HCT116 (cell line): ENCODE measurements around the gene SLC6A2. TPM values are rescaled to one million over a fixed set of nuclear protein-coding genes. Genes with fewer than 3 reads are reported as not detected.

Experiments
- ATAC-seq: fragments of 200-7000 bp; cut with Tn5 transposase; 2 replicates; pipeline ENCODE4 v1.9.1; 2020; ENCODE audit warnings: mild to moderate bottlenecking, moderate library complexity
- Bru-seq: library from RNA; stranded (reverse); fragments of 400-500 nt; gene quantifications from one replicate; lab custom pipeline; 2021; lab: Mats Ljungman, UMichigan
- BruChase-seq, 2 experiments: library from RNA; stranded (reverse); fragments of 400-500 nt; gene quantifications; one replicate each; lab custom pipeline; 2021; lab: Mats Ljungman, UMichigan
- BruUV-seq: library from RNA; stranded (reverse); fragments of 400-500 nt; replicated peaks from 2 replicates; lab custom pipeline; 2021; lab: Mats Ljungman, UMichigan
- CTCF ChIA-PET: fragments of 300-600 bp; sonication (Branson Sonifier 250); formaldehyde crosslinking; loops from one replicate; lab custom pipeline; 2021; ENCODE audit warnings: antibody characterized with exemption; lab: Charles Lee
- POLR2A ChIA-PET: fragments of 300-600, 350-600 bp; sonication (Branson Sonifier 250); formaldehyde crosslinking; loops from one replicate; lab custom pipeline; 2021; ENCODE audit warnings: antibody characterized with exemption; lab: Charles Lee
- RAD21 ChIA-PET, 2 experiments: fragments of 300-600 bp; sonication (Branson Sonifier 250); formaldehyde crosslinking; loops; one replicate each; lab custom pipeline; 2023; ENCODE audit warnings: low total read pairs in 2 of 2; ENCODE audit not compliant: uncharacterized antibody in 2 of 2, unreplicated experiment in 2 of 2, low non-redundant PET in 1 of 2; lab: Charles Lee
- DNase-seq: peaks from one replicate; pipeline ENCODE4 v3.0.0-alpha.2; 2010; ENCODE audit warnings: low read depth, low spot score
- H2AFZ ChIP-seq: fragments of 200-600 bp; shearing (Covaris generic), sonication (generic); 2 replicates; pipeline ENCODE4 v1.6.1; 2017; ENCODE audit warnings: low read depth, mixed run types, mixed read lengths, antibody characterized with exemption, low read length; ENCODE audit not compliant: poor library complexity, severe bottlenecking
- H3K27ac ChIP-seq: 2 replicates; pipeline ENCODE4 v1.5.1; 2012; ENCODE audit warnings: low read depth, low read length
- H3K27me3 ChIP-seq: fragments of 200-600 bp; sonication (generic); 2 replicates; pipeline ENCODE4 v1.6.1; 2016; ENCODE audit warnings: mixed run types, low read length, mixed read lengths; ENCODE audit not compliant: insufficient read depth
- H3K36me3 ChIP-seq, 2 experiments: fragments of 200-500 bp in 1 of 2; fragments of 200-600 bp in 1 of 2; sonication (Bioruptor generic) in 1 of 2; sonication (generic) in 1 of 2; 2 replicates each; pipeline versions ENCODE4 v1.5.1 to v1.6.1; 2014 to 2016; ENCODE audit warnings: low read length in 2 of 2, inconsistent platforms in 1 of 2, mixed read lengths in 1 of 2, mixed run types in 1 of 2; ENCODE audit not compliant: insufficient read depth in 2 of 2, control insufficient read depth in 1 of 2
- H3K4me1 ChIP-seq, 2 experiments: fragments of 200-600 bp in 1 of 2; sonication (generic) in 1 of 2; 2 replicates each; pipeline versions ENCODE4 v1.5.1 to v1.6.1; 2012 to 2017; ENCODE audit warnings: low read length in 2 of 2, inconsistent platforms in 1 of 2, mild to moderate bottlenecking in 1 of 2, mixed read lengths in 1 of 2, mixed run types in 1 of 2, moderate library complexity in 1 of 2; ENCODE audit not compliant: insufficient read depth in 2 of 2, control insufficient read depth in 1 of 2
- H3K4me2 ChIP-seq: fragments of 200-600 bp; sonication (generic); 2 replicates; pipeline ENCODE4 v1.6.1; 2017; ENCODE audit warnings: mixed run types, low read length, mixed read lengths
- H3K4me3 ChIP-seq, 2 experiments: fragments of 200-600 bp in 1 of 2; sonication (generic) in 1 of 2; replicated peaks in 1 of 2; 2 replicates each; pipeline ENCODE4 v1.5.1; 2011 to 2016; ENCODE audit warnings: low read length in 2 of 2, control low read depth in 1 of 2, low read depth in 1 of 2, mild to moderate bottlenecking in 1 of 2, mixed read lengths in 1 of 2, mixed run types in 1 of 2
- H3K79me2 ChIP-seq: fragments of 200-600 bp; sonication (generic); 2 replicates; pipeline ENCODE4 v1.6.1; 2017; ENCODE audit warnings: mild to moderate bottlenecking, mixed run types, low read length, moderate library complexity, mixed read lengths; ENCODE audit not compliant: insufficient read depth
- H3K9ac ChIP-seq: fragments of 200-600 bp; sonication (generic); 2 replicates; pipeline ENCODE4 v1.6.1; 2016; ENCODE audit warnings: low read length, mixed read lengths
- H3K9me2 ChIP-seq: fragments of 200-600 bp; sonication (generic), shearing (Covaris generic); 2 replicates; pipeline ENCODE4 v1.6.1; 2017; ENCODE audit warnings: mixed run types, mild to moderate bottlenecking, moderate library complexity; ENCODE audit not compliant: insufficient read depth
- H3K9me3 ChIP-seq, 2 experiments: fragments of 200-500 bp in 1 of 2; fragments of 200-600 bp in 1 of 2; sonication (Bioruptor generic) in 1 of 2; sonication (generic) in 1 of 2; 2 replicates each; pipeline ENCODE4 v1.6.1; 2014 to 2017; ENCODE audit warnings: low read length in 2 of 2, mixed read lengths in 2 of 2, inconsistent platforms in 1 of 2, low read depth in 1 of 2, mild to moderate bottlenecking in 1 of 2, mixed run types in 1 of 2, moderate library complexity in 1 of 2; ENCODE audit not compliant: control insufficient read depth in 1 of 2, insufficient read depth in 1 of 2
- H4K20me1 ChIP-seq: fragments of 200-600 bp; sonication (generic), shearing (Covaris generic); 2 replicates; pipeline ENCODE4 v1.6.1; 2017; ENCODE audit warnings: mixed run types, mild to moderate bottlenecking, moderate library complexity; ENCODE audit not compliant: insufficient read depth
- FOSL1 ChIP-seq: IDR thresholded peaks from 2 replicates; pipeline ENCODE4 v1.6.1; 2012; ENCODE audit warnings: low read depth
- POLR2A ChIP-seq: IDR thresholded peaks from 2 replicates; pipeline ENCODE4 v1.7.0; 2011; ENCODE audit warnings: borderline replicate concordance; ENCODE audit not compliant: insufficient read depth, insufficient read length; ENCODE audit errors: extremely low read depth
- POLR2AphosphoS5 ChIP-seq: IDR thresholded peaks from 2 replicates; pipeline ENCODE4 v1.6.1; 2011; ENCODE audit warnings: mild to moderate bottlenecking, low read depth, low read length, moderate library complexity
- RAD21 ChIP-seq: IDR thresholded peaks from 2 replicates; pipeline ENCODE4 v1.6.1; 2012; ENCODE audit warnings: low read depth, mild to moderate bottlenecking
- SIN3A ChIP-seq: IDR thresholded peaks from 2 replicates; pipeline ENCODE4 v1.6.1; 2012; ENCODE audit warnings: low read depth
- TCF7L2 ChIP-seq: IDR thresholded peaks from 2 replicates; pipeline ENCODE4 v1.7.0; 2011; ENCODE audit warnings: borderline replicate concordance, inconsistent platforms; ENCODE audit not compliant: insufficient read depth, insufficient read length; ENCODE audit errors: extremely low read depth
- YY1 ChIP-seq: IDR thresholded peaks from 2 replicates; pipeline ENCODE4 v1.6.1; 2011; ENCODE audit warnings: low read length, low read depth, moderate library complexity, mild to moderate bottlenecking; ENCODE audit not compliant: insufficient replicate concordance; ENCODE audit errors: extremely low read depth
- intact Hi-C: fragments of 100-400 bp; cut with micrococcal nuclease; formaldehyde crosslinking; loops from 2 replicates; pipeline ENCODE4 v1.10.0; 2022
- long read RNA-seq: library from polyadenylated mRNA; unstranded; transcript quantifications from one replicate; pipeline ENCODE4 v2.0.0, GENCODE V29; 2021; ENCODE audit not compliant: unreplicated experiment
- polyA plus RNA-seq: library from polyadenylated mRNA; unstranded; fragments of >200 nt; gene quantifications from 2 replicates; pipeline ENCODE4 v1.2.1, GENCODE V29; 2012; ENCODE audit warnings: missing spikeins
- total RNA-seq: library from RNA; stranded (reverse); gene quantifications from one replicate; pipeline ENCODE4 v1.2.1, GENCODE V29; 2021; ENCODE audit not compliant: unreplicated experiment
- TF ChIP-seq, protein P1 (sequence below): IDR thresholded peaks from 2 replicates; pipeline ENCODE4 v1.6.1; 2012; ENCODE audit warnings: low read depth

SLC6A2 gene
- total RNA-seq = not detected
- polyA plus RNA-seq = not detected in 2 replicates
- Bru-seq, nascent RNA = not detected
- BruChase-seq, experiment 1, labeled RNA remaining after a 6-hour chase = not detected
- not detected for BruChase-seq, experiment 2, labeled RNA remaining after a 2-hour chase
- long read RNA-seq = 0 reads

DNA sequence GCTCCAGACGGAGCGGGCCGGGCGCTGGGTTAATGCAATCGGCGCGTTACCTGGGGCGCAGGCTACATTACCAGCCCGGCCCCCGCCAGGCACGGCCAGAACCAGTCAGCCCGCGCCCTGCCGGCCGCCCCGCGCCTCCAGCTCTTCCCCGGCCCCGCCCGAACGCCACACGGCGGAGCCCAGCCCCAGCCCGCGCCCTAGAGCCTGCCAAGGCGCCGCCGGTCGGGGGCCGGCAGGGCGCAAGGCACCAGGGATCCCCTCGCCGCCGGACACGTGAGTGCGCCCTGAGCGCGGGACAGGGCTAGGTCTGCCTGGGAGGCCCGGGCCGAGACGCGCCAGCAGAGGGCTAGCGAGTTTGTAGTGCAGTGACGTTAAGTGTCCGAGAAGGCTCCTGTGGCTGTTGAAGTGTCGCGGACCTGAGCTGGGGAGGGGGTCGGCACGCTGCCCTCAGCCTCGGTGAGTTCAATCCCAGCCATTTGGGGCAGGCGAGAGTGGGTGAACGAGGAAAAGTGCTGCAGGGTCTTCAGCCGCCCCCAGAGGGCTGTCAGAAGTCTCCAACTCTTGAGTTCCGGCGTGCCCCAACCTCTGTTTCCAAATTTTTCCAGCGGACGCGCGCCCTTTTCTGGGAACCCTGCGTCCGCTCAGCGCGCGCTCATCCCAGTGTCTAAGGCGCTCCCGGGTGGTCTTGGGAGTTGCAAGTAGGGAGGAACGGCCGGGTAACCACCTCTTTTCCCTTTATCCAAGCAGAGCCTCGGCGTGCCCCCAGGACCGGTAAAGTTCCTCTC, at the start of gene SLC6A2:
TSS of gene SLC6A2 (plus strand) at position 92 of the 785 bp plus-strand sequence. CDS start 707 bp downstream, outside the sequence.
- no TSS peak for BruUV-seq
- H4K20me1 ChIP-seq = no peaks in the 10 kb centered on the region
- POLR2A ChIA-PET = no interaction called here
- RAD21 ChIA-PET = no interaction called here
- no peaks in the 10 kb centered on the region for H3K79me2 ChIP-seq
- no peak within 1 kb of the TSS for H3K9ac ChIP-seq
- DNase-seq = no peak
- H3K27ac ChIP-seq = no peak within 1 kb of the TSS
- H3K36me3 ChIP-seq = no peaks in the 10 kb centered on the region
- TF ChIP-seq RAD21 (no peak), FOSL1 (no peak), TCF7L2 (no peak), YY1 (no peak), POLR2A (no peak), POLR2AphosphoS5 (no peak), SIN3A (no peak)
- TF ChIP-seq, protein P1, sequence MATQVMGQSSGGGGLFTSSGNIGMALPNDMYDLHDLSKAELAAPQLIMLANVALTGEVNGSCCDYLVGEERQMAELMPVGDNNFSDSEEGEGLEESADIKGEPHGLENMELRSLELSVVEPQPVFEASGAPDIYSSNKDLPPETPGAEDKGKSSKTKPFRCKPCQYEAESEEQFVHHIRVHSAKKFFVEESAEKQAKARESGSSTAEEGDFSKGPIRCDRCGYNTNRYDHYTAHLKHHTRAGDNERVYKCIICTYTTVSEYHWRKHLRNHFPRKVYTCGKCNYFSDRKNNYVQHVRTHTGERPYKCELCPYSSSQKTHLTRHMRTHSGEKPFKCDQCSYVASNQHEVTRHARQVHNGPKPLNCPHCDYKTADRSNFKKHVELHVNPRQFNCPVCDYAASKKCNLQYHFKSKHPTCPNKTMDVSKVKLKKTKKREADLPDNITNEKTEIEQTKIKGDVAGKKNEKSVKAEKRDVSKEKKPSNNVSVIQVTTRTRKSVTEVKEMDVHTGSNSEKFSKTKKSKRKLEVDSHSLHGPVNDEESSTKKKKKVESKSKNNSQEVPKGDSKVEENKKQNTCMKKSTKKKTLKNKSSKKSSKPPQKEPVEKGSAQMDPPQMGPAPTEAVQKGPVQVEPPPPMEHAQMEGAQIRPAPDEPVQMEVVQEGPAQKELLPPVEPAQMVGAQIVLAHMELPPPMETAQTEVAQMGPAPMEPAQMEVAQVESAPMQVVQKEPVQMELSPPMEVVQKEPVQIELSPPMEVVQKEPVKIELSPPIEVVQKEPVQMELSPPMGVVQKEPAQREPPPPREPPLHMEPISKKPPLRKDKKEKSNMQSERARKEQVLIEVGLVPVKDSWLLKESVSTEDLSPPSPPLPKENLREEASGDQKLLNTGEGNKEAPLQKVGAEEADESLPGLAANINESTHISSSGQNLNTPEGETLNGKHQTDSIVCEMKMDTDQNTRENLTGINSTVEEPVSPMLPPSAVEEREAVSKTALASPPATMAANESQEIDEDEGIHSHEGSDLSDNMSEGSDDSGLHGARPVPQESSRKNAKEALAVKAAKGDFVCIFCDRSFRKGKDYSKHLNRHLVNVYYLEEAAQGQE = no peak
- TF ChIP-seq, all 23 proteins: peak for 0
- Histone ChIP-seq H3K4me3 (no peak within 1 kb of the TSS), H3K4me2 (no peak within 1 kb of the TSS), H3K9me2 (no peaks in the 10 kb centered on the region), H3K4me1 (no peaks in the 10 kb centered on the region), H3K27me3 (peaks cover 61% of the 10 kb centered on the region), H3K9me3 (no peaks in the 10 kb centered on the region), H2AFZ (no peak within 1 kb of the TSS)
- CTCF ChIA-PET = no interaction called here
- ATAC-seq = no peak
- intact Hi-C loops = no loop called here
